Adipocyte (in vitro differentiated cells): Measurements from ENCODE around the gene ATP5ME.
"Not testable (repeated sequence)": the region's sequence is repeated elsewhere in the genome, so short reads cannot be mapped to it uniquely, and the experiment has no call there.

ENCODE experiments used
- DNase-seq: peaks from one replicate; pipeline ENCODE4 v3.0.0-alpha.2; 2015; ENCODE audit warnings: low read depth
- H3K27me3 ChIP-seq: replicated peaks from 2 replicates; pipeline ENCODE4 v1.7.0; 2013; ENCODE audit warnings: mild to moderate bottlenecking, low read length, moderate library complexity; ENCODE audit not compliant: control insufficient read depth, insufficient read depth
- H3K36me3 ChIP-seq: 2 replicates; pipeline ENCODE4 v1.7.0; 2013; ENCODE audit warnings: low read length, mild to moderate bottlenecking, moderate library complexity; ENCODE audit not compliant: control insufficient read depth, insufficient read depth, severe bottlenecking
- H3K4me1 ChIP-seq: 2 replicates; pipeline ENCODE4 v1.7.0; 2013; ENCODE audit warnings: mild to moderate bottlenecking, low read length, moderate library complexity; ENCODE audit not compliant: control insufficient read depth, insufficient read depth
- H3K4me3 ChIP-seq: 2 replicates; pipeline ENCODE4 v1.7.0; 2013; ENCODE audit warnings: mild to moderate bottlenecking, low read length, moderate library complexity
- H3K9ac ChIP-seq: 2 replicates; pipeline ENCODE4 v1.7.0; 2013; ENCODE audit warnings: mild to moderate bottlenecking, low read length, moderate library complexity
- H3K9me3 ChIP-seq: 2 replicates; pipeline ENCODE4 v1.7.0; 2013; ENCODE audit warnings: mild to moderate bottlenecking, low read length, moderate library complexity; ENCODE audit not compliant: control insufficient read depth

The ATP5ME gene

DNA sequence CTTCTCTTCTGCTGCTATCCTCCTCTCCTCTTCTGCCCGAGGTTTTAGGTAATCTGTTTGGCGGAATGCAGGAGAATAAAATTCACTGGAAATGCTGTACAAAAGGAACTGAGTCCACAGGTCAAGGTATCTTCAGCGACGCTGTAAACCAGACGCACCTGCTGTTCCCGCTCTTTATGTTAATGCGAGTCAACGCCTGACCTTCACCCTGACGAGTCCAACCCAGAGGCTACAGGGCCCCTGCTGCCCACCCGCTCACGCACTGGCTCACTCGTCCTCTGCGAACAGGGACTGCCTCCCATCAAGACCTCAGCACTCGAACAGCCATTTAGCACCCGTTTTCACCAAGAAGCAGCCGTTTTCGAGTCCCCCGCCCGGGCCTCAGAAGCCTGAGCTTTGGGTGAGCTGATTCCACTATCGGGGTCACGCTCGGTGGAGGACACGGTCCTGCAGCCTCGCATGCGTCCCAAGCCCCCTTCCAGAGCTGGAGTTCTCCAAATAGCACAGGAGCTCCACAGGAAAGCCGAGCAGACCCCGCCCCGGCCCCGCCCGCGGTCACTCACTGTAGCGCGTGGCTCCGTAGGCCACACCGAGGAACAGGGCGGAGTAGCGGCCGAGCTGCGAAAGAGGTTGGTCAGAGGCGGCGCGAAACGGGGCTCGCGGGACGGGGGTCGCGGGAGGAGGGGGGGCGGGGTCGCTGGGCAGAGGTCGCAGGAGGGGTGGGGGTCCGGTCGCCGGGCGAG lies 556 bp downstream of the ATP5ME start:
- Histone ChIP-seq H3K4me3 (peak overlapping the region; percentile 85), H3K9me3 (no peaks in the 10 kb centered on the region), H3K27me3 (no peaks in the 10 kb centered on the region), H3K36me3 (peaks cover 18% of the 10 kb centered on the region), H3K9ac (peak overlapping the region; percentile 87), H3K4me1 (peaks cover 27% of the 10 kb centered on the region)
- peak; percentile 67 for DNase-seq

DNA sequence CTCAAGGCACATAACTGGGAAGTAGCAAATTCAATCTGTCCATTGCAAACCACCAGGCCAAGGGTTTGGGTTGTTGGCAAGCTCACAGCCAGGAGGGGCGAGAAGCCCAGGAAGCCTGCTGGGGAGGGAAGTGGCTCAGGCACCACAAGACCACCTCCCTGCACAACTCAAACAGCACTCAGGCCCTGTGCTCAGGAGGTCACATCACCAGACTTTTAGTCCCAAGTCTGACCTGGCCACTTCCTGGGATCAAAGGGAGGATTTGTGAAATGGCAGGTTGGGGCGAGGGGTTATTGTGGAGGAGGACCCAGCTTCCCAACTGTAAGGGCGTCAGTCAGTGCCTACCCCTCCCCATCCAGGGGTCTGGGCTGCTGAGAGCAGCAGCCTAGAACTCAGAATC lies 2.3 kb downstream of the ATP5ME start:
- Histone ChIP-seq H3K4me3 (no peak overlapping the region), H3K9me3 (no peaks in the 10 kb centered on the region), H3K36me3 (peaks cover 18% of the 10 kb centered on the region), H3K4me1 (peaks cover 20% of the 10 kb centered on the region), H3K27me3 (peaks cover 2% of the 10 kb centered on the region), H3K9ac (no peak overlapping the region)
- DNase-seq = no peak

DNA sequence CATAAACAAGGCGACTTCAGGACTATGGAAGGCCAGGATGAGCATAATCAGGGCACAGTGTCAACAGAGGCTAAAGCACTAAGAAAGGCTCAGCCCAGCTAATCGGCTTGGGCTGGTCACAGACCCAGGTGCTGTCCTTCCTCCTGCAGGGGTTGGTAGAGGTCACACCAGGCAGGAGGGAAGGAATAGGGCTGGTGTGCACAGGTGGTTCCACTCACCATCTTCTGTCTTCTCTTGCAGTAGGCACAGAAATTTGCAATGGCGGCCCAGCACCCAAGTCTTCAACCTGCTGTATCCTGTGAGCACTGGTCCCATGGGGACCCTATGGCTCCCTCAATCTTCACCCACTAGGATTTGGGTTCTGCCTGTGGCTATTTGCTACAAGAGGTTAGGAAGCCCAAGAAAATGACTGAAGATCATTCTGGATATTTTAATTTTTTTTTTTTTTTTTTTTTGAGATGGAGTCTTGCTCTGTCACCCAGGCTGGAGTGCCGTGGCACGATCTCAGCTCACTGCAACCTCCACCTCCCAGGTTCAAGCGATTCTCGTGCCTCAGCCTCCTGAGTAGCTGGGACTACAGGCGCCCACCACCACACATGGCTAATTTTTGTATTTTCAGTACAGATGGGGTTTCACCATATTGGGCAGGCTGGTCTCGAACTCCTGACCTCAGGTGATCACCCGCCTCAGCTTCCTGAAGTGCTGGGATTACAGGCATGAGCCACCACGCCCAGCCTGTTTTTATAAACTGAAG lies 4.1 kb downstream of the ATP5ME start:
- peaks cover 13% of the 10 kb centered on the region for H3K4me1 ChIP-seq
- not testable (repeated sequence) for H3K9ac ChIP-seq, H3K9me3 ChIP-seq, H3K4me3 ChIP-seq, DNase-seq
- peaks cover 10% of the 10 kb centered on the region for H3K27me3 ChIP-seq
- H3K36me3 ChIP-seq = peaks cover 18% of the 10 kb centered on the region

DNA sequence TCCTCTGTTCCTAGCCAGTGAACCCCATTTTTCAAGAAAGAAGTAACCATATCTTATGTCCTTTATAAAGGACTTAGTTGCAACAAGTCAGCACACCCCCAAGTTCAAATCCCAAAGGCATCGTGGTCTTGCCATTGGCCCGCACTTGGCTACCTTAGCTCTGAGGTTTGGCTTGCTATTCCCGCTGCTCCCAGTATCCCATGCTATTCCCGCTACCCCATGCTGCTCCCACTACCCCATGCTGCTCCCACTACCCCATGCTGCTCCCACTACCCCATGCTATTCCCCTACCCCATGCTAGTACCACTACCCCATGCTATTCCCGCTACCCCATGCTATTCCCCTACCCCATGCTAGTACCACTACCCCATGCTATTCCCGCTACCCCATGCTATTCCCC lies 5.9 kb downstream of the ATP5ME start:
- not testable (repeated sequence) for DNase-seq, H3K4me3 ChIP-seq, H3K9ac ChIP-seq, H3K9me3 ChIP-seq, H3K4me1 ChIP-seq
- Histone ChIP-seq H3K36me3 (peaks cover 18% of the 10 kb centered on the region), H3K27me3 (peaks cover 21% of the 10 kb centered on the region)

DNA sequence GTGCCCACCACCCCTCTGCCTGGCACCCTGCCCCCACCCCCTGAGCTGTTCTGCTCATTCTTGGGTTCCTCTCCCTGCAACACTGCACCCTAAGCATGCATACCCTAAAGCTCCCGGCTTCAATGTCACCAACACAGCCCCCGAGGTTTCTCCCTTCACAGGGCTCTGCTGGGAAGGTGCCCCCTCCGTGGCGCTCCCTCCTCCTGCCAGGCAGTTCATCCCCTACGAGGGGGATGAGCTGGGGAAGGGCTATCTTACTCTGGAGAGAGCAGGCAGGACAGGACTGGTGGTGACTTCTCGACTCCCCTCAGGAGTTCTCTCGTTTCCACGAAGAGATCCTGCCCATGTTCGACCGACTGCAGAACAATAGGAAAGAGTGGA lies 6.5 kb downstream of the ATP5ME start:
- no peak overlapping the region for H3K9ac ChIP-seq
- peaks cover 24% of the 10 kb centered on the region for H3K27me3 ChIP-seq
- DNase-seq = no peak
- H3K36me3 ChIP-seq = peaks cover 17% of the 10 kb centered on the region
- no peaks in the 10 kb centered on the region for H3K9me3 ChIP-seq
- H3K4me1 ChIP-seq = peaks cover 6% of the 10 kb centered on the region
- no peak overlapping the region for H3K4me3 ChIP-seq

DNA sequence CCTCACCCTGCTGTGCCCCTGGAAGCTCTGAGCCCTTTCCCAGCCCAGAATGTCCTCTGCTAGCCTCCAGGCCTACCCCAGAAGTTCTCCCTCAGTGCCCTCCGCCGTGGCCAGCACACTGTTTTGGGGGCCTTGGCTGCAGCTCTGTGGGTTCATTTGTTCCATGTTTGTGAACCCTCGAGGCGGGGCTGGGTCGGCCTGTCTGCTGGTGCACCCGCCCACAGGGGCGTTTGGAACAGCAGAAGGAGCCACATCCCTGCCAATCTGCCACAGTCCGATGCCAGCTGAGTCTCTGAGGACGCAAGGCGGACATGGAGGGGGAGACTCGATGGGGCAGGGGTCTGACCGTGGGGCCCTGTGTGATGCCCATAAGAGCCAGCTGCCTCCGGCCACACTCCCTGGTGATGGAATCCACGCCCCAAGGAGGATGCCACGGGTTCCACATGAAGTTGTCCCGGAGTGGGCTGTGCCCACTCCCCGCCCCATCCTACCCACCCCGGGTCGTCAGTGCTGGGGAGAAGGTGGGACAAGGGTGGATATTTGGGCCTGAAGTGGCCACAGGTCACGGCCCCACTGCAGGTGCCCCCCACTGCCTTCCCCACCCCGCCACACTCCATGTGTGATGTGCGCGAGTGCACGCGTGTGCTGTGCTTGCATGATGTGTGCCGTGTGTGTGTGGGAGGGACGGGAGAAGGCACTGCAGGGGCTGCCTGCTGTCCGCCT lies 7.1 kb downstream of the ATP5ME start:
- Histone ChIP-seq H3K9ac (no peak overlapping the region), H3K4me1 (peaks cover 6% of the 10 kb centered on the region), H3K9me3 (no peaks in the 10 kb centered on the region), H3K4me3 (no peak overlapping the region), H3K27me3 (peaks cover 28% of the 10 kb centered on the region), H3K36me3 (peaks cover 12% of the 10 kb centered on the region)
- DNase-seq = no peak

DNA sequence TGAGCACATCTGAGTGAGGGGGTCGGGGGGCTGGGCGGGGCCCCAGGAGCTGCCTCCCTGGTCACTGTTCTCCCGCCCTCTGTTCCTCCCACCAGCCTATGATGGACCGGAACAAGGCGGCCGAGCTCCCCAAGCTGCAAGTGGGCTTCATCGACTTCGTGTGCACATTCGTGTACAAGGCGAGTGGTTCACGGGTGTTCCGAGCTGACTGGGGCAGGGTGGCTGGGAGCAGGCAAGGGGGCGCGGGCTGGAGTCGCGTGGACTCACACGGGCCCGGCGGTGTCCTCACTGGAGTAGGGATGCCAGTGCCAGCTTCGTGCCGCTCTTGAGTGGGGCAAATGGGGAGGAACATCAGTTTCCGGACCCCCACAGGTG lies 7.7 kb downstream of the ATP5ME start:
- H3K9me3 ChIP-seq = no peaks in the 10 kb centered on the region
- peaks cover 28% of the 10 kb centered on the region for H3K27me3 ChIP-seq
- H3K36me3 ChIP-seq = peaks cover 6% of the 10 kb centered on the region
- DNase-seq = no peak
- H3K9ac ChIP-seq = no peak overlapping the region
- H3K4me1 ChIP-seq = peaks cover 6% of the 10 kb centered on the region
- H3K4me3 ChIP-seq = no peak overlapping the region

DNA sequence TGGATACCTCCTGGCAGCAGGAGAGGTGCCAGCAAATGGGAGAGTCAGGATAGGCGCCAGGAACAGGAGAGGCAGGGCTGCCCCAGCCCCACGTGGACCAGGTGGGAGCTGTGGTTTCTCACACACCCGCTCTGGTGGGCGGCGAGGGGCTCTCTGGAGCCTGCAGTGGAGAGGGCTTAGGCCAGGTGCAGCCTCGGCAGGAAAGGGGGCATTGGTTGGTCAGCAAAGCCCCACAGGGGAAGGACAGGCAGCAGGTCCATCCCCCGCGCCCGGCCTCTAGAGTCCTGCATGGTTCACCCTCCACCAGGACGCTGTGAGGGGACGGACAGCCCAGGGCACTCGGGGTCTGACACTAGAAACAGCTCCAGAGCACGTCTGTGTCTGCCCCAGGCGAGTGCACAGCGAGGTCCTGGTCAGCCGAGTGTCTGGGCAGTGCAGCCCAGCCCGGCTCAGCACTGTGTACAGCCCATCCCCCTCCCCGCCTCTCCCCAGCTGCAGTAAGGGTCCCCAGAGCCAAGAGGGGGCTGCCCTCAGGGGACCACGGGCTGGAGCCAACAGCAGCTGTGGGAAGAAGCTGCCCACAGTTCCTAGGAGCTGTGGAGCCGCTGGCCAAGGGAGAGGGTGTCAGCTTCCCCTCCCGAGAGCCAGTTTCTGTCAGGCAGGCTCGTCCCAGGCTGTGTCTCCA lies 8.2 kb downstream of the ATP5ME start:
- DNase-seq = no peak
- peaks cover 28% of the 10 kb centered on the region for H3K27me3 ChIP-seq

DNA sequence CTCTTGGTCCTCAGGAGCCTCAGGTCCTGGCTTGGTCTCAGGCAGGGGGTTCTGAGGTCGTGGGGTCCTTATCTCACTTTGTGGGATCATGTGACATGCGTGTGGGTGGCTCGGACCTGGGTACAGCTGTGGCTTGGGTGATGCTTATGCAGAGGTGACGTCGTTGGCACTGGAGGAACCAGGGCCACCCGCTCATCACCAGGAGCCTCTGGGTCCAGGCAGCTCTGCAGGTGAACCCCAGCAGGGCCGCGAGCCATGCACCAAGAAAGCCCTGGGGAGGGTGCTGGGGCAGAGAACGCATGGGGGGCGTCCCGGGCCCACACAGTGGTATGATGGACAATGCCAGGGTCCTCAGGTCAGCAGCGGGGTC lies 8.7 kb downstream of the ATP5ME start:
- Histone ChIP-seq H3K4me1 (peaks cover under 1% of the 10 kb centered on the region), H3K36me3 (no peaks in the 10 kb centered on the region), H3K9me3 (no peaks in the 10 kb centered on the region), H3K4me3 (no peak overlapping the region), H3K9ac (no peak overlapping the region), H3K27me3 (peaks cover 28% of the 10 kb centered on the region)
- DNase-seq = no peak

More for the DNA sequence above, 8.2 kb downstream of the ATP5ME start:
- no peak overlapping the region for H3K4me3 ChIP-seq
- no peak overlapping the region for H3K9ac ChIP-seq
- peaks cover 2% of the 10 kb centered on the region for H3K36me3 ChIP-seq
- H3K9me3 ChIP-seq = no peaks in the 10 kb centered on the region
- peaks cover 6% of the 10 kb centered on the region for H3K4me1 ChIP-seq

DNA sequence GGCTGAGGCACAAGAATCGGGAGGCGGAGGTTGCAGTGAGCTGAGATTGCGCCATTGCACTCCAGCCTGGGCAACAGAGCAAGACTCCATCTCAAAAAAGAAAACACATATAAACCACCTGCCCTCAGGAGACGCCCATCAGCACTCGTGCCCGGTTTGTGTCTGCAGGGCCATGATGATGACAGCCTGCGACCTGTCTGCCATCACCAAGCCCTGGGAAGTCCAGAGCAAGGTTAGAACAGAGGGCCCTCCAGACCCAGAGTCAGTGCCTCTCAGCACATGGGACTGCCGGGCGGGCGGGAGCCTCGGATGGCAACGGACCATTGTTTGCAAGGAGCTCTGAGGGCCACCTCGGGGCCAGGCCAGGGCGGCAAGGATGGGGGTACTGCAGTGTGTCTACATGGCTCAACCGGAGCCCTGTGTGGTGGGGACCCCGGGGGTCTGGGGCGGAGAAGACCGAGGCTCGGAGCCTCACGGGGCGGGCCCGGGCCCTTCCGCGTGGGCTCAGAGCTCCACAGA lies 9.3 kb downstream of the ATP5ME start:
- Histone ChIP-seq H3K27me3 (peaks cover 28% of the 10 kb centered on the region), H3K4me3 (no peak overlapping the region), H3K9me3 (no peaks in the 10 kb centered on the region), H3K36me3 (no peaks in the 10 kb centered on the region), H3K4me1 (no peaks in the 10 kb centered on the region), H3K9ac (no peak overlapping the region)
- no peak for DNase-seq
